Adipose tissue (tissue), 3 donors: ENCODE data around the gene PLEKHH3. TPM values are rescaled to one million over a fixed set of nuclear protein-coding genes. Genes with fewer than 3 reads are reported as not detected.
A peak's percentile ranks its signal among the peaks of the same experiment; 100 is the strongest.

Experiments used
- H3K27ac ChIP-seq: one replicate; pipeline ENCODE4 v1.5.1; 2013; ENCODE audit warnings: low read depth, low read length
- WGBS, 3 donors: extraction: QIAGEN DNeasy Blood & Tissue Kit; methylation state at CpG; one replicate each; pipeline ENCODE4 v1.1.7; 2013; 5-methylcytosine and 5-hydroxymethylcytosine counted together
- polyA plus RNA-seq, 3 donors: library from polyadenylated mRNA; stranded (reverse); fragments of 200-250 nt; gene quantifications; one replicate each; pipeline ENCODE4 v1.2.3, GENCODE V29; 2013
- donor health status: healthy with polysubstance abuse.
- donor health status: Bipolar disorder and iron deficiency.
- donor health status: healthy.

PLEKHH3 gene
- polyA plus RNA-seq, 3 donors = 30.4 to 67.4 (median 30.9) TPM

DNA sequence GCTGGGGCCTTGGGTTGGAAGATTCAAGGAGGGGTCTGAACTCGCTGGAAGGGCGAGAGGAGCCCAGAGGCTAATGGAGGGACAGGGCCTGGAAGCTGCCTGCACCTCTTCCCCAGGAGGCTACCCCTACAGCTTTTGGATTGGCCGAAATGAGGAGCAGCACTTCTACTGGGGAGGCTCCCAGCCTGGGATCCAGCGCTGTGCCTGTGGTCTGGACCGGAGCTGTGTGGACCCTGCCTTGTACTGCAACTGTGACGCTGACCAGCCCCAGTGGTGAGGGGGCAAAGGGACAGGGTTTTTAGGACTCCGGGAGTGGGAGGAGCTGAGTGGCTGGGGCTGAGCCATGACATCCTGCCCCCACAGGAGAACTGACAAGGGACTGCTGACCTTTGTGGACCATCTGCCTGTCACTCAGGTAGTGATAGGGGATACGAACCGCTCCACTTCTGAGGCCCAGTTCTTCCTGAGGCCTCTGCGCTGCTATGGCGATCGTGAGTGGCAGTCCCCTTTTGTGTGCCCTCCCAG, 14.3 kb upstream of the PLEKHH3 start:
- H3K27ac ChIP-seq = no peak overlapping the region
- WGBS, 3 donors = 92 to 94% (median 93%) methylated on average over 12 of the region's 12 CpGs

DNA sequence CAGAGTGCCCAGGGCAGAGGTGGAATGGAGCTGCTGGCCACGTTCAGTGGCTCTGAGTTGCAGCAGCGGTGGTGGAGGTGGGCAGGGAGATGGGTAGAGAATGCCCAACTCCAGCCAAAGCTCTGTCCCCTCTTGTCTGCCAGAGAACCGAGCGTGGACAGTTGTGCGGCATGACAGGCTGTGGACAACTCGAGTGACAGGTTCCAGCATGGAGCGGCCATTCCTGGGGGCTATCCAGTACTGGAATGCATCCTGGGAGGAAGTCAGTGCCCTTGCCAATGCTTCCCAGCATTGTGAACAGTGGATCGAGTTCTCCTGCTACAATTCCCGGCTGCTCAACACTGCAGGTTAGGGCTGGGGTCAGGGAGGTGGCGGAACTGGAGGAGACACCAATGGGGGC, 13.8 kb upstream of the PLEKHH3 start:
- no peak overlapping the region for H3K27ac ChIP-seq
- WGBS, 3 donors = 80 to 85% (median 80%) methylated on average over 10 of the region's 10 CpGs

DNA sequence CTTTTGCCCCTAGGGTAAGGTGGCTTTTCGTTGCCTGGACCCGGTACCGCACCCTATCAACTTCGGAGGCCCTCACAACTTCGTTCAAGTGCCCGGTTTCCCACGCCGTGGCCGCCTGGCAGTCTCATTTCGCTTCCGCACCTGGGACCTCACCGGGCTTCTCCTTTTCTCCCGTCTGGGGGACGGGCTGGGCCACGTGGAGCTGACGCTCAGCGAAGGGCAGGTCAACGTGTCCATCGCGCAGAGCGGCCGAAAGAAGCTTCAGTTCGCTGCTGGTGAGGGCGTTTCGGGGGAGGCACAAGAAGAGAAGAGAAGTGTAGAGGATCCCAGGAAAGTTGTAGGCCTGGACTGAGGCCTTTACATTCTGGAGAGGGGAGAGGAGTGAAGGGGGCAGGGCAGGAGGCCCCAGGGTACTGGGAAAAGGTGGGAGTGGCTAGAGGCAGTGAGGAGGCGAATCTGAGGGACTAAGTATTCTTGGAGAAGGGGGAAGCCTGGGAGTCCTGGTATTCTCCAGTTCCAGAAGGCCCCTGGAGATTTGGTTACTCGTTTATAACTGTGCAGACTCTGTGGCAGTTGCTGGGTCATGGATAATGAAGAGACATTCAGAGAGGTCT, 11.0 kb upstream of the PLEKHH3 start:
- 78 to 85% (median 84%) methylated on average over 27 of the region's 27 CpGs for WGBS, 3 donors
- H3K27ac ChIP-seq = no peak overlapping the region

DNA sequence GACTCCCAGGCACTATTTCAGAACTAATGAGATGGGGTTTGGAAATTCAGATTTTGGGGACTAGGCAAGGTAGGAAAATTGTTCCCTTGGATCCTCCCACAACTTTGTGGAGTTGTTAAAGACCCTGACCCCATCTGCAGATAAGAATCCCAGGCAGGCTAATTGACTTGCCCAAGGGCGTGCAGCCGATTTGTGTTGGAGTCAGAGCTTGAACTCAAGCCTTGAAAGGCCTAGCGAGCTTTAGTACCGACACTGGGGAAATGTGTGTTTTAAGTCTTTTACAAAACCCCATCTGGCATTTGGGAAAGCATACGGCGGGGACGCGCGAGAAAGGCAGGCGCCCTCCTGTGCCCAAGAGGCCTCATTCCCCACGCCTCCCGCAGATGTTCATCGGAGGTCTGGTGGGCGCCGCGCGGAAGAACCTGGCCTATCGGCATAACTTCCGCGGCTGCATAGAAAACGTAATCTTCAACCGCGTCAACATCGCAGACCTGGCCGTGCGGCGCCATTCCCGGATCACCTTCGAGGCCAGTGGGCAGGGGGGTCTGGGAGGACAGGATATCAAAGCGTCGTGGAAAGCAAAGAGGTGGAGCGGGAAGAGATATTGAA, 9.8 kb upstream of the PLEKHH3 start:
- H3K27ac ChIP-seq = no peak overlapping the region
- 74 to 90% (median 88%) methylated on average over 32 of the region's 32 CpGs for WGBS, 3 donors

DNA sequence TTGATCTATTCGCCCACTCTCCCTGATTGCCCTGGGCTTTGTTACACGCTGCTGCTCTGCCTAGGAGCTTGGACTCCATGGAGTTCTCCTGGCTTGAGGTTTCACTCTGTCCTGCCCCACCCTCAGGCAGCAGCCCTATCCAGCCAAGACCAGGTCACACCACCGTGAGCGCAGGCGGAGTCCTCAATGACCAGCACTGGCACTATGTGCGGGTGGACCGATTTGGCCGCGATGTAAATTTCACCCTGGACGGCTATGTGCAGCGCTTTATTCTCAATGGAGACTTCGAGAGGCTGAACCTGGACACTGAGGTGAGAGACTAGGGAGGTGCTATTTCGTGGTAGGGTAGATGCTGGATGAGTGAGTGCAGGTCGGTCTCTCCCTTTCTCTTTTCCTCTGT, 9.0 kb upstream of the PLEKHH3 start:
- H3K27ac ChIP-seq = no peak overlapping the region
- 81 to 88% (median 88%) methylated on average over 14 of the region's 14 CpGs for WGBS, 3 donors

DNA sequence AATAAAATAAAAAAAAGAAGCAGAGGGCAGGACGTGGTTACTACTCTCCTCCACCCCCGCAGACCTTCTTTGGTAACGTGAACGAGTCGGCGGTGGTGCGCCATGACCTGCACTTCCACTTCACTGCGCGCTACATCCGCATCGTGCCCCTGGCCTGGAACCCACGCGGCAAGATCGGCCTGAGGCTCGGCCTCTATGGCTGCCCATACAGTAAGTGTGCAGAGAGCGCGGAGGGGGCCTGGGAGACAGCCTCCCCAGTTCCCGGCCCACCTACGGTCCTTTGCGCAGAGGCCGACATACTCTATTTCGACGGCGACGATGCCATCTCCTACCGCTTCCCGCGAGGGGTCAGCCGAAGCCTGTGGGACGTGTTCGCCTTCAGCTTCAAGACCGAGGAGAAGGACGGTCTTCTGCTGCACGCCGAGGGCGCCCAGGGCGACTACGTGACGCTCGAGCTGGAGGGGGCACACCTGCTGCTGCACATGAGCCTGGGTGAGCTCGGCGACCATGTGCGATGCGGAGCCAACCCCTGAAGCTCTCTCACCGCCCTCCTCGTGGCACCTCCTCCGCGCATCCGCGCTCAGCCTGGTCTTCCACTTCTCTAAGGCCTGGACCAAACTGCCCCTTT, 8.2 kb upstream of the PLEKHH3 start:
- 78 to 94% (median 93%) methylated on average over 50 of the region's 50 CpGs for WGBS, 3 donors
- no peak overlapping the region for H3K27ac ChIP-seq

DNA sequence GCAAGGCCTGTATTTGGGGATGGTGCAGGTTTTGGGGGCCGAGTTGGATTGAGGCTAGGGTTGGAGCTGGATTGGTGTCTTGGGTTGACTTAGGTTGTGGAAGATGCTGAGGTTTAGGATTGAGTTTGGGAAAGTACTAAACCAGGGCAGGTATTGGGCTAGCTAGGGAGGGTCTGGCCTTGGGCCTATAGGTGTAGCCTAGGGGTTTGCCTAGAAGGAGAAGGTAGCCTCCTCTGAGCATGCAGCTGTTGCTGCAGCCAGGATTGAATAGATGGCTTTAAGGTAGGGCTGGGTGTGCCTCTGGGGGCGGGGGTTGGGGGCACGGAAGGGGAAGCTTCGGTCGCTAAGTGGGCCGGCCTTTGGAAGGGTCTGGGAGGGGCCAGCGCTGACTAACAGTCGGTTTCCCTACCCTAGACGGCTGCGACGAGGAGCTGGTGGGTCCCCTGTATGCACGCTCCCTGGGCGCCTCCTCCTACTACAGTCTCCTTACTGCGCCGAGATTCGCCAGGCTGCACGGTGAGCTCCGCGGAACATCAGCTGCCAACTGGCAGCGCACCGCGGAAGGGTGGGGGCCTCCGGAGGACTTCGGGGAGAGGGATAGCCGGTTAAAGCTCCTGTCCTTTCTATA, 6.7 kb upstream of the PLEKHH3 start:
- no peak overlapping the region for H3K27ac ChIP-seq
- WGBS, 3 donors = 8 to 23% (median 19%) methylated on average over 25 of the region's 25 CpGs

DNA sequence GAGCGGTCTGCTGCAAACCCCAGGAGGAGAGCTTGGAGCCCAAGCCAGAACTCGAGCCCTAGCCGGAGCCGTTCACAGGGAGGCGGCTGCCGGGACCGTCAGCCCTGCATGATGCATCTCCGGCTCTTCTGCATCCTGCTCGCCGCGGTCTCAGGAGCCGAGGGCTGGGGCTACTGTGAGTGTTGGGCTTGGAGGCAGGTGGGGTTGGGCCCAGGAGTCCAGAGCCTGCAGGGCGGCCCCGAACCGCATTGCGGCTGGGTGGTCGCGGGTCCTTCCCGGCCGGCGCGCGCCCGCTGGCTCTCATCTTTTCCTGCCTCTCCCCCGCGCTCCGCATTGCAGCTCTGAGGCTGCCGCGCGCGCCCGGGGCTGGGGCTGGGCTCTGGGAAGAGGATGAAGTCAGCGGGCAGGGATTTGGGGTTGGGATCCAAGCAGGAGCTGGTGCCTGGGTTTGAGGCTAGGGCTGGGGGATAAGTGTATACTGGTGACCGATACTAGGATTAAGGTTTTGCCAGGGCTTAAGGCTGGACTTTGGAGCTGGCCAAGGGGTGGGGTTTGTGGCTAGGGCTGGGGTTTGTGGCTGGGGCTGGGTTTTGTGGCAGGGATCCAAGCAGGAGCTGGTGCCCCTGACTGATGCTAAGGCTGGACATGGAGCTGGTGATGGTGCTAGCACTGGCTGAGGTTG, 6.1 kb upstream of the PLEKHH3 start:
- WGBS, 3 donors = 1 to 7% (median 2%) methylated on average over 34 of the region's 34 CpGs
- no peak overlapping the region for H3K27ac ChIP-seq

DNA sequence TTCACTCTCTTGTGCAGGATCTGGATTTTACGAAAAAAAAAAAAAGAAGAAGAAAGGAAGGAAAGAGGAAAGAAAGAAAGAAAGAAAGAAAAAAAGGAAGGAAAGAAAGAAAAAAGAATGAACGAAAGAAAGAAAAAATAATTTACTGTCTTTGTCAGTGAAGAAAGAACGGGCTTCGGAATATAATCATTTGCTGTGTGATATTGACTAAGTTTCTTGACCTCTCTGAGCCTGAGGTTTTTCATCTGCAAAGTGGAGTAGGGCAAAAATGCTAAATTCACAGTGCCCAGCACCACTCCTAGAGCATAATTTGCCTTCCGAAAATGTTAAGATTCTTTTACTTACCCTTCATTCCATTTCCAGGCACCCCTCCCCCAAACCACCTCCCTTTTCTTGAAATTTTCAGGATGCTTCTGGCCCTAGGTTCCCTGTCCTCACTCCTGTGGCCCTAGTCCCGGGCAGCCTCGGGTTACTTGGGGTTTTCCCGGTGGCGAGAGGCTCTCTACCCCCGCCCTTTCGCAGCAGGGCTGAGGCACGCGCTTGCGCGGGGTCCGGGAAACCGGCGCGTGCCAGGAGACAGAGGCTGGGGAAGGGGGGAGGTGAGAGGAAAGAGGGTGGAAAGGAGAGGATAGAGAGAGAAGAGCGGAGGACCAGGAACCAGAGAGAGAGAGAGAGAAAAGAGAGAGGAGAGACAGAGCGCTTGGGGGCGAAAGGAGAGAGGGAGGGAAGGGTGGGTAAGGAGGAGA, 5.4 kb upstream of the PLEKHH3 start, which contains the start of gene CNTNAP1:
TSS of gene CNTNAP1 (plus strand) at position 556 of the 746 bp plus-strand sequence. CDS start 299 bp downstream, outside the sequence.
- H3K27ac ChIP-seq = no peak within 1 kb of the TSS
- WGBS, 3 donors = 8 to 13% (median 9%) methylated on average over 22 of the region's 22 CpGs

DNA sequence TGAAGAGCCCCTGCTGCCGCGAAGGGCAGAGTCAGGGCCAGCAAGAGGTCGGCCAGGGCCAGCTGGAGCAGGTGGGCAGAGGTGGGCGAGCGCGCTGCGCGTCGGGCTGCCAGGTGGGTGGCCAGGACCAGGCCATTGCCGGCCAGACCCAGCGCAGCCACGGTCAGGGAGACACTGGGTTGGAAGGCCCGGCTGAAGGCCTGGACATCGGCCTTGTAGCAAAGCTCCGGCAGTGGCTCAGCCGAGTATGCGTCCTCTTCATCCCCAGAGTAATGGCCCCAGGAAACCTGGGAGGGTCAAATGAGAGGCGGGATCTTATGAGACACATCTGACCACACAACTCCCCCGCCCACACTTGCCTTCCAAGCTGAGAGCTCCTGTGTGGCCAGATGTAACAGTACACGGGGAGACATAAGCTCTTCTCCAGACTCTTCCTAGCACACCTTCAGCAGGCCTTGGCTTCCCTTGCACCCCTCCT, 3.6 kb upstream of the PLEKHH3 start:
- H3K27ac ChIP-seq = no peak overlapping the region
- WGBS, 3 donors = 64 to 66% (median 66%) methylated on average over 19 to 20 of the region's 20 CpGs

DNA sequence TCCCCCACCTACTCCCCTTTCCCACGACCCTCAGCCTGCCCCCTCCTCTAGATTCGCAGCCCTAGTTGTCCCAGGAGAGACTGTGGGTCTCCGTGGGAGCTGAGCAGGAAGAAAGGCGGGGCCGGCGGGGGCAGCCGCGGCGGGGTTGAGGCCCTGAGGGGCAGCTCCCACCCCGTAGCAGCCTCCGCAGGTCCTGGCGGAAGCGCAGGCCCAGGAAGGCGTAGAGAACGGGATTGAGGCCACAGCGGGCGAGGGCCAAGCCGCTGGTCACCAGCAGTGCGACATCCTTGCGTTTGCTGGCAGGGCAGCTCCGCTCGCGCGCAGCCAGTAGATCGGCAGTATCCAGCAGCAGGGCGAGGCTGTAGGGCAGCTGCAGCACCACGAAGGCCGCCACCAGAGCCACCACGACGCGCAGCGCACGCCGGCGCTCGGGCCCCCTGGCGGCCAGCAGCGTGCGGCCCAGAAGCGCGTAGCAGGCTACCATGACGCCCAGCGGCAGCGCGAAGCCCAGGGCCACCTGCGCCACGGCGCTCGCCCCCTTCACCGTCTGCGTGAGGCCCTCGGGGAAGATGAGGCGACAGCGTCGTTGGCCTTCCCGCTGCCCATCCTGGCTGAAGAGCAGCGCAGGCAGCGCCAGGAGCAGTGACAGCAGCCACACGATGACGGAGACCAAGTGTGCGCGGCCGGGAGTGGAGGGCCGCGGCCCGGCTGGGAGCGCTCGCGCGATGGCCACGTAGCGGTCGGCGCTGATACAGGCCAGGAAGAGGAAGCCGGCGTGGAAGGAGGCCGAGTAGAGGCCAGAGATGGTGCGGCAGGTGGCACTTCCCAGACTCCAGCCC, 2.9 kb upstream of the PLEKHH3 start:
- WGBS, 3 donors = 4 to 7% (median 6%) methylated on average over 72 to 78 of the region's 78 CpGs
- peak overlapping the region; percentile 80 for H3K27ac ChIP-seq

DNA sequence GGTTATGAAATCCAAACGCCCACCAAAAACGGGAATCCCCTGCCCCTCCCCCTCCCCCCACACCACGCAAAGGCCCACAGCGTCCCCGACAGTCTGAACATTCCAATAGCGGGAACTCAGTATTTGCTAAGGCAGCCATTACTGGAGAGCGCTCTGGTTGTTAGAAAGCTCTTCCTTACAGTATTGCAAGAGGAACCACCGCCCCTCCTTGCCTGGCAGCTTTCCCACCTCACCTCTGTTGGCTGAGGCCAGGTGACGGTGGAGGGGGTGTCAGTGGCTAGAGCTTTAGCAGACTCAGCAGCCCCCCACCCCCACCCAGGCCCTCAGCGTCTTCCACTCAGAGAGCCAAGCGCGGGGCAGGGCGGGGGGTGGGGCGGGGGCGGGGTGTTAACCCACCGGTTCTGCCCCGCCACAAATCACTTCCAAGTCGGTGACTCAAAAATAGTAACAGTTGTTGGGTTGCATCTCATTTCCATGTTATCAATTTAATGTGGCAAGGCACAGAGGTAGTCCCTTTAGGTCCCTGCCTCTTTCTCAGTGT, 2.2 kb upstream of the PLEKHH3 start:
- 2 to 3% (median 3%) methylated on average over 18 of the region's 18 CpGs for WGBS, 3 donors
- peak overlapping the region; percentile 80 for H3K27ac ChIP-seq

DNA sequence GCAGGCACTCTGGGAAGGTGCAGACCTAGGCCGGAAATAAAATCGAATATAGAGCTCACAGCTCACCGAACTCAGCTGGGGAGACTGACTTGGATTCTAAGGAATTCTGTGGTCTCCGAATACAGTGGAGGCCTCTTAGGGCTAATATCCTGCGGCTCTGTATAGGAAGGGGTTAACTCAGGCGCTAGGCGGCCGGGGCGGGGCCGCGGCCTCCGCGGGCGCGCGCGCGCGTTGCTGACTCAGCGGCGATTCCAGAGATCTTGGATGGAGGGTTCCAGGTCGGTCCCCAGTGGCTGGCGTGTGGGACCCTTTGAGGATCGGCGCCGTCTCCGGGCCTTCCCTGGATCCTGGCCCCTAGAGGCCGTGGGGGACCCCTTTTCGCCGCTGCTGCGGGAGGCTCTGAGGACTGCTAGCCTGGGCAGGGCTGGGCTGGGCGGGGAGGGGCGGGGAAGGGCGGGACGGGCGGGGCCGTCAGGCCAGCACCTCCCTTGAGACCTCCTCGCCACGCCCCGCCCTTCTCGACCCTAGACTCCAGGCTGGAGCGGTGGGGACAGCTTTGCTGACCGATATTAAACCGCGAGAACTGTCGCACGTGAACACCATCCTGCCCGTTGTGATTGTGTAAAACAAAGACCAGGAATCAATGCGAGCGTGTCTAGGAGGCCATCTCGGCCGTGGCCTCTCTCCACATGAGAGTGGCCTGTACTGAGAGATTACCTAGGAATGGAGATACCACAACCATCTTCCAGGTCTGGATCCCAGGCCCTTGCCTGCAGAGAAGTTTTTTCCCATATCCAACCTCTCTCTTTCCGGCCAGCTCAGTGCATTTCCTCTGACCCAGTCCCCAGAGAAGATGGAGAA, 1.4 kb upstream of the PLEKHH3 start:
- peak overlapping the region; percentile 76 for H3K27ac ChIP-seq
- WGBS, 3 donors = 0% methylated on average over 48 to 53 of the region's 53 CpGs

DNA sequence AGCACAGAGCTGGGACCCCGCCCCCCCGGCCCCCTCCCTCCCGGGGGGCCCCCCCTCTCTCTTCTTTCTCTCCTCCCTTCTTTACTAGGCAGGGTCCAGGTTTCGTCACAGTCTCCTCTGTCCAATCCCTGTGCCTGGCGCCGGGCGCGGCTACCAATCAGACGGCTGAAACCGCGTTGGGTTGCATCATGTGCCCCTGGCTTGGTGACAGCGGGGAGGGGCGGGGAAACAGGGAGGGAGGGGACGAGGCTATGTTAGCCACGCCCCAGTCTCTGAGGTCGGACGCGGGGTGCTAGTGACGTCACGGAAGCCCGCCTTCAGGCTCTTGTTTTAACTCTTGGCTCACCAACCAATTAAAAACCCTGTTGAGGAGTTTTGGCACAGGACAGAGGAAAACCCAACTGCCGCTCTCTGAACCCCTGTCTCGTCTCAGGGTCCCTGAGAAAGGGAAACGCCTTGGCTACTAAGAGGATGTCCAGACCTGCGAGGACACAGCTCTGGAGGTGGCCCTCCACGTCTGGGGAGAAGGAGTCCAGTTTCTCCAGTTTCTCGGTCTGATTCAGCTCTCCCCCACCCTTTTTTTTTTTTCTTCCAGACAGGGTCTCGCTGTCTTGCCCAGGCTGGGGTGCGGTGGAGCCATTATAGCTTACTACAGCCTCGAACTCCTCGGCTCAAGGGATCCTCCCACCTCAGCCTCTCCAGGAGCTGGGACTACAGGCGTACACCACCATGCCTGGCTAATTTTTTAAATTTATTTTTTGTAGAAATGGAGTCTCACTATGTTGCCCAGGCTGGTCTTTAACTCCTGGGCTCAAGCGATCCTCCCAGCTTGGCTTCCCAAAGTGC, 441 bp upstream of the PLEKHH3 start:
- peak overlapping the region; percentile 31 for H3K27ac ChIP-seq
- WGBS, 3 donors = 2 to 4% (median 3%) methylated on average over 29 to 33 of the region's 33 CpGs

DNA sequence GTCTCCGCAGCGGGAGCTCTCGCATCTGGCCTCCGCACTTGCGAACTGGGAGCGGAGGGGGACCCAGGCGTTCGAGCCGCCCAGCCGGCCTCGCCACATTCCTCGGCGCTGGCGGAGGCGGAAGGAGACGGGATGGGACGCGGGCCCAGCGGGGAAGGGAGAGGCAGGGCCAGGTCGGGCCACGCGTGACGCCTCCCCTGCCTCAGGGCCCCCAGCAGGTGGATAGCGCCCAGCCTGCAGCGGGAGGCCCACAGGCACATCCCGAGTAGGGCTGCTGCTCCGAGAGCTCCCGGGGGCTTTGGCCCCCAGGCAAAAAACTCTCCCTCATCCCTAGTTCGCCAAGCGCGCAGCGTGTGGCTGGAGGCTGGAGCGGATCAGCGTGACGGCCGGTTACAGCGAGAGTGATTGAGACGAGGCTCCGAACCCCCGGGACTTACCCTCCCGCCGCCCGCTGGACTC, 800 bp downstream of the PLEKHH3 start:
- WGBS, 3 donors = 0 to 1% (median 0%) methylated on average over 31 to 43 of the region's 43 CpGs

More for the DNA sequence above, 800 bp downstream of the PLEKHH3 start:
- no peak overlapping the region for H3K27ac ChIP-seq
